GM12892 (cell line): ENCODE data around the gene NGEF.

Source experiments
- POLR2A ChIP-seq: IDR thresholded peaks from 2 replicates; pipeline ENCODE4 v1.6.1; 2011; ENCODE audit warnings: low read depth, low read length, control low read depth
- POLR2AphosphoS5 ChIP-seq: IDR thresholded peaks from 2 replicates; pipeline ENCODE4 v1.6.1; 2011; ENCODE audit warnings: low read depth, low read length, control low read depth
- TAF1 ChIP-seq: IDR thresholded peaks from 2 replicates; pipeline ENCODE4 v1.6.1; 2011; ENCODE audit warnings: low read depth, mild to moderate bottlenecking, control low read depth, low read length, borderline replicate concordance

GRCh38 chr2:233044974-233045605 is 32.0 kb upstream of the NGEF start:
- TF ChIP-seq POLR2AphosphoS5 (no peak), POLR2A (no peak), TAF1 (no peak)
